ENCODE data around the gene GUCA2B. TPM values are rescaled to one million over a fixed set of nuclear protein-coding genes. Genes with fewer than 3 reads are reported as not detected.

Gene GUCA2B
- total and polyA plus RNA-seq, 2 experiments from 2014 or later: 0.71 TPM; not detected in 1

GRCh38 chr1:42172381-42173133, 19.3 kb downstream of the GUCA2B start:
- Histone ChIP-seq H3K4me1 (ENCODE audit: insufficient read depth) (peaks cover 14% of the 10 kb centered on the region), H3K9me3 (ENCODE audit: low read depth) (no peaks in the 10 kb centered on the region), H3K4me3 (no peak overlapping the region), H3K36me3 (replicated peaks; ENCODE audit: insufficient read depth, low read depth) (no peaks in the 10 kb centered on the region), H3K27ac (no peak overlapping the region), H3K27me3 (no peaks in the 10 kb centered on the region), H3K9me2 (replicated peaks; ENCODE audit: insufficient read depth) (no peaks in the 10 kb centered on the region), H3K79me2 (no peaks in the 10 kb centered on the region), H4K20me1 (ENCODE audit: insufficient read depth, poor library complexity, severe bottlenecking) (no peaks in the 10 kb centered on the region), H2AFZ (no peak overlapping the region), H3K4me2 (no peak overlapping the region)
- 85% methylated on average over 15 of the region's 15 CpGs for WGBS (ENCODE audit: low lambda C conversion rate, missing lambda C conversion rate)
- DNase-seq (ENCODE audit: low spot score): no peak
- TF ChIP-seq CTCF (IDR thresholded peaks at IDR 0.05; ENCODE audit: poor library complexity): no peak
- TF ChIP-seq EZH2phosphoT487 (IDR thresholded peaks at IDR 0.05; ENCODE audit: low read depth, severe bottlenecking, unreplicated experiment): no peak
- no peak for TF ChIP-seq EZH2 (IDR thresholded peaks at IDR 0.05; ENCODE audit: borderline replicate concordance)

- Histone ChIP-seq H3K9me3 (ENCODE audit: low read depth) (no peaks in the 10 kb centered on the region), H3K4me3 (no peak overlapping the region), H4K20me1 (ENCODE audit: insufficient read depth, poor library complexity, severe bottlenecking) (no peaks in the 10 kb centered on the region), H3K4me2 (no peak overlapping the region), H3K27me3 (no peaks in the 10 kb centered on the region), H3K79me2 (no peaks in the 10 kb centered on the region), H3K9me2 (replicated peaks; ENCODE audit: insufficient read depth) (no peaks in the 10 kb centered on the region), H3K27ac (no peak overlapping the region), H3K4me1 (ENCODE audit: insufficient read depth) (peaks cover 20% of the 10 kb centered on the region), H2AFZ (no peak overlapping the region), H3K36me3 (replicated peaks; ENCODE audit: insufficient read depth, low read depth) (no peaks in the 10 kb centered on the region)
- peak; percentile 59 for DNase-seq (ENCODE audit: low spot score)
- TF ChIP-seq EZH2 (IDR thresholded peaks at IDR 0.05; ENCODE audit: borderline replicate concordance) (no peak), CTCF (IDR thresholded peaks at IDR 0.05; ENCODE audit: poor library complexity) (peak; percentile 85)
- WGBS (ENCODE audit: low lambda C conversion rate, missing lambda C conversion rate): 46% methylated on average over 9 of the region's 9 CpGs
Observed at GRCh38 chr1:42173155-42173933, 20.1 kb downstream of the GUCA2B start.

GRCh38 chr1:42173961-42174735, 20.9 kb downstream of the GUCA2B start:
- peaks cover 27% of the 10 kb centered on the region for H3K4me1 ChIP-seq (ENCODE audit: insufficient read depth)

More at GRCh38 chr1:42173961-42174735, 20.9 kb downstream of the GUCA2B start:
- no peak for DNase-seq (ENCODE audit: low spot score)
- Histone ChIP-seq H4K20me1 (ENCODE audit: insufficient read depth, poor library complexity, severe bottlenecking) (no peaks in the 10 kb centered on the region), H3K9me3 (ENCODE audit: low read depth) (no peaks in the 10 kb centered on the region), H3K4me3 (no peak overlapping the region), H3K9me2 (replicated peaks; ENCODE audit: insufficient read depth) (no peaks in the 10 kb centered on the region), H3K79me2 (no peaks in the 10 kb centered on the region), H2AFZ (no peak overlapping the region), H3K27ac (no peak overlapping the region), H3K36me3 (replicated peaks; ENCODE audit: insufficient read depth, low read depth) (no peaks in the 10 kb centered on the region), H3K27me3 (no peaks in the 10 kb centered on the region), H3K4me2 (no peak overlapping the region)
- no peak for TF ChIP-seq EZH2phosphoT487 (IDR thresholded peaks at IDR 0.05; ENCODE audit: low read depth, severe bottlenecking, unreplicated experiment)
- no peak for TF ChIP-seq EZH2 (IDR thresholded peaks at IDR 0.05; ENCODE audit: borderline replicate concordance)
- TF ChIP-seq CTCF (IDR thresholded peaks at IDR 0.05; ENCODE audit: poor library complexity): no peak
- 86% methylated on average over 8 of the region's 8 CpGs for WGBS (ENCODE audit: low lambda C conversion rate, missing lambda C conversion rate)

Data from hepatocyte (in vitro differentiated cells).